ENCODE data around the gene NUMBL.

DNA sequence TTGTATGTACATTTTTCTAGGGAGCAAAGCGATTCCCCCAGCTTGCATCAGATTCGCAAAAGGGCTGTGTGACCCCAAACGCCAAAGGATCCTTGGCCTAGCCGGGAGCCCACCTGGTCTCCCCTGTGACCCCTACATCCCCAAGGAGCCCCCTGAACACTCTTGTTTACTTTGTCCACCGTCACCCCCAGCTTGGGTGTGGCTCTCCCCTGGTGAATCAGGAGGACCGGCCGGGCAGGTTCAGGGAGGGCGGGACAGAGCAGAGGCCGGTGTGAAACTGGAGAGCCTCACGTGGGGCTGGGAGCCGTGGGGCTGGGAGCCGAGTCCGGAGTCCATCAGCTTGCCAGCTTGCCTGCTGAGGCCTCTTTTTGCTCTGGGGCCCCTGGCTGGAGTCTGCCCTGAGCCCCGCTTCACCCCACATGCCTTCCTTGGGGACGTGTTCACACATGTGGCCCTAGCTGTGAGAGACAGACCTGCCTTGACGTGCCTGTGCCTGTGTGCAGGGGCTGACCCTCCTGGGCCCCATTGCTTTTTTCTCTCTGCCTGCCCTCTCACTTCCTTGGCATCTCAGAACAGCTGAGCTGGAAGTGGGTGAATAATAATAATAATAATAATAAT is 28.4 kb upstream of the NUMBL start:
- TF ChIP-seq, protein P1, sequence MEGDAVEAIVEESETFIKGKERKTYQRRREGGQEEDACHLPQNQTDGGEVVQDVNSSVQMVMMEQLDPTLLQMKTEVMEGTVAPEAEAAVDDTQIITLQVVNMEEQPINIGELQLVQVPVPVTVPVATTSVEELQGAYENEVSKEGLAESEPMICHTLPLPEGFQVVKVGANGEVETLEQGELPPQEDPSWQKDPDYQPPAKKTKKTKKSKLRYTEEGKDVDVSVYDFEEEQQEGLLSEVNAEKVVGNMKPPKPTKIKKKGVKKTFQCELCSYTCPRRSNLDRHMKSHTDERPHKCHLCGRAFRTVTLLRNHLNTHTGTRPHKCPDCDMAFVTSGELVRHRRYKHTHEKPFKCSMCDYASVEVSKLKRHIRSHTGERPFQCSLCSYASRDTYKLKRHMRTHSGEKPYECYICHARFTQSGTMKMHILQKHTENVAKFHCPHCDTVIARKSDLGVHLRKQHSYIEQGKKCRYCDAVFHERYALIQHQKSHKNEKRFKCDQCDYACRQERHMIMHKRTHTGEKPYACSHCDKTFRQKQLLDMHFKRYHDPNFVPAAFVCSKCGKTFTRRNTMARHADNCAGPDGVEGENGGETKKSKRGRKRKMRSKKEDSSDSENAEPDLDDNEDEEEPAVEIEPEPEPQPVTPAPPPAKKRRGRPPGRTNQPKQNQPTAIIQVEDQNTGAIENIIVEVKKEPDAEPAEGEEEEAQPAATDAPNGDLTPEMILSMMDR (IDR thresholded peaks at IDR 0.05): no peak
- TF ChIP-seq POLR2AphosphoS5 (IDR thresholded peaks at IDR 0.05): peak; percentile 56 to 73

All from esophagus muscularis mucosa (tissue), 3 donors.